Myocyte (in vitro differentiated cells): ENCODE measurements around the gene ONECUT3. TPM values are rescaled to one million over a fixed set of nuclear protein-coding genes. Genes with fewer than 3 reads are reported as not detected.

Experiments used
- DNase-seq: peaks from one replicate; pipeline ENCODE4 v3.0.0-alpha.2; 2012; ENCODE audit warnings: low read depth
- total RNA-seq: library from RNA; depleted of rRNA; stranded (reverse); fragments of >200 nt; gene quantifications from 2 replicates; pipeline ENCODE4 v1.2.3, GENCODE V29; 2014

ONECUT3 gene
- total RNA-seq, 1 donor from 2014 or later, result not detected

GRCh38 chr19:1739960-1740629, 13.2 kb upstream of the ONECUT3 start:
- DNase-seq, result no peak

GRCh38 chr19:1742989-1743696, 10.2 kb upstream of the ONECUT3 start:
- no peak for DNase-seq

GRCh38 chr19:1744133-1744665, 9.1 kb upstream of the ONECUT3 start:
- no peak for DNase-seq

- DNase-seq, result no peak
Measured at GRCh38 chr19:1744822-1745563, 8.3 kb upstream of the ONECUT3 start.

GRCh38 chr19:1745589-1746031, 7.7 kb upstream of the ONECUT3 start:
- no peak for DNase-seq

GRCh38 chr19:1746401-1747284, 6.7 kb upstream of the ONECUT3 start:
- no peak for DNase-seq

- DNase-seq, result no peak
Measured at GRCh38 chr19:1747285-1748114, 5.8 kb upstream of the ONECUT3 start.

GRCh38 chr19:1748115-1748872, 5.0 kb upstream of the ONECUT3 start:
- DNase-seq, result no peak

- DNase-seq, result no peak
Measured at GRCh38 chr19:1748873-1749341, 4.4 kb upstream of the ONECUT3 start.

GRCh38 chr19:1749373-1750342, 3.6 kb upstream of the ONECUT3 start:
- no peak for DNase-seq

GRCh38 chr19:1750343-1751021, 2.8 kb upstream of the ONECUT3 start:
- DNase-seq, result no peak

GRCh38 chr19:1751367-1752008, 1.8 kb upstream of the ONECUT3 start:
- DNase-seq, result no peak

GRCh38 chr19:1752009-1752756, 1.1 kb upstream of the ONECUT3 start:
- no peak for DNase-seq

- no peak for DNase-seq
Measured at GRCh38 chr19:1754018-1754635, 821 bp downstream of the ONECUT3 start.

- DNase-seq, result no peak
Measured at GRCh38 chr19:1754636-1755466, 1.5 kb downstream of the ONECUT3 start.
